Neural cell (in vitro differentiated cells): ENCODE data around the gene ANXA5.

Experiments
- CTCF ChIP-seq: fragments of 450-650 bp; IDR thresholded peaks from 2 replicates; pipeline ENCODE4 v1.5.1; 2014; ENCODE audit warnings: antibody characterized with exemption, mild to moderate bottlenecking, moderate library complexity; ENCODE audit not compliant: poor library complexity, severe bottlenecking
- EZH2 ChIP-seq: fragments of 200-600, 300-800 bp; shearing (Covaris generic), sonication (generic); IDR thresholded peaks from 2 replicates; pipeline ENCODE4 v1.6.1; 2014; ENCODE audit warnings: antibody characterized with exemption, low read length, borderline replicate concordance, mild to moderate bottlenecking; ENCODE audit not compliant: insufficient read depth, poor library complexity, severe bottlenecking
- RAD21 ChIP-seq: fragments of 450-650 bp; conservative IDR thresholded peaks from 2 replicates; pipeline ENCODE4 v1.6.1; 2014; ENCODE audit warnings: antibody characterized with exemption, mild to moderate bottlenecking, moderate library complexity
- REST ChIP-seq: IDR thresholded peaks from 2 replicates; pipeline ENCODE4 v1.6.1; 2012; ENCODE audit warnings: borderline replicate concordance
- TAF1 ChIP-seq: IDR thresholded peaks from 2 replicates; pipeline ENCODE4 v1.6.1; 2012; ENCODE audit warnings: low read depth

- TF ChIP-seq TAF1 (no peak), CTCF (no peak), REST (no peak), RAD21 (no peak), EZH2 (no peak)
Observed at GRCh38 chr4:121653214-121653613, 43.6 kb downstream of the ANXA5 start.
